Measurements from ENCODE around the gene ADARB2. TPM values are rescaled to one million over a fixed set of nuclear protein-coding genes. Genes with fewer than 3 reads are reported as not detected.

Gene ADARB2
- total and polyA plus RNA-seq, 4 experiments from 2014 or later, result 13.5 to 14.1 TPM; not detected in 2

DNA sequence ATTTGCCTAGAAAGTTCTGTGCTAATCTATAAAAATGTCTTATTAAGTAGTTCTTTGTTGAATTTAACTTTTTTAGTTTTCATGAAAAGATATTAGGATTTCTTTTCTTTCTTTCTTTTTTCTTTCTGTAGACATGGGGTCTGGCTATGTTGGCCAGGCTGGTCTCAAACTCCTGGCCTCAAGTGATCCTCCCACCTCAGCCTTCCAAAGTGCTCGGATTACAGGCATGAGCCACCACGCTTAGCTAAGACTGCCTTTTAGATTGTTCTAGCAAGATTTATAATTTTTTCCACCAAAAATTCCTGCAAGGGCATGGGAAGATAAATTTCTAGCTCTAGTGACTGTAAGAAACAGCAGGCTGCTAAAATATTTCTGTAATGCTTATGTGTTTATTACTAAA lies 540.7 kb downstream of the ADARB2 start:
- CTCF ChIA-PET (ENCODE audit: partially characterized antibody), result no interaction called here
- no peak overlapping the region for H3K4me3 ChIP-seq (ENCODE audit: low read length in 2 of 2)

DNA sequence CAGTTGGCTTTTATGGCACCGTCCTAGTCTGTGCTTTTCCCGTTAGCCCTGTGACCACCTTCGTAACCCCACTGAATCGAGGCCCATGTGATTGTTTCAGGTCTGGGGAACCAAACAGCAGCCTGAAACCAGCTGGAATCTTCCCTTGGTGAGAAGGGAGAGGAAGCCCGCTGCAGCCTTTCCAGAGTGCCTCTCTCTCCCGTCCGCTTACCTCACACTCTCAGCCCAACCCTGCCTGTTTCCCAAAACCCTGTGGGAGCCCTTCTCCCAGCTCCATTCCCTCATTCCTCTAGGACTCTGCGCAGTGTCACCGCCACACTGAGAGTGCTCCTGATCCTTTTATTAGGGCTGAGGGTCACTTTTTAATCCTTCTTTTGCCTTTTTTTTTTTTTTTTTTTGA lies 541.5 kb downstream of the ADARB2 start:
- DNase-seq, result no peak
- H3K27ac Mint-ChIP-seq, result no peak overlapping the region
- no peak overlapping the region for H3K4me3 Mint-ChIP-seq
- no peak overlapping the region for H3K4me3 ChIP-seq (ENCODE audit: low read length in 2 of 2)
- no peaks in the 10 kb centered on the region for H3K27me3 ChIP-seq (ENCODE audit: insufficient read depth, low read length)
- no peaks in the 10 kb centered on the region for H3K9me3 Mint-ChIP-seq
- peaks cover 1 to 2% of the 10 kb centered on the region in 2 donors for H3K27me3 Mint-ChIP-seq
- H3K36me3 ChIP-seq (ENCODE audit: insufficient read depth, low read length), result no peaks in the 10 kb centered on the region
- H3K4me1 ChIP-seq (ENCODE audit: insufficient read depth, low read length), result peaks cover 14% of the 10 kb centered on the region
- intact Hi-C loops (cut with micrococcal nuclease), result no loop called here
- H3K9me3 ChIP-seq (ENCODE audit: control insufficient read depth in 1 of 2, low read length in 2 of 2), result no peaks in the 10 kb centered on the region
- no peaks in the 10 kb centered on the region for H3K36me3 Mint-ChIP-seq
- peaks cover 10 to 26% (median 15%) of the 10 kb centered on the region in 4 donors for H3K4me1 Mint-ChIP-seq
- ChIA-PET CTCF (ENCODE audit: partially characterized antibody) (no interaction called here), POLR2A (ENCODE audit: partially characterized antibody) (no interaction called here)
- no peak overlapping the region for H3K27ac ChIP-seq (ENCODE audit: low read depth, low read length)

More for the DNA sequence above, 540.7 kb downstream of the ADARB2 start:
- no peak overlapping the region for H3K27ac ChIP-seq (ENCODE audit: low read depth, low read length)
- Mint-ChIP-seq H3K27ac (no peak overlapping the region), H3K4me1 (peaks cover 10 to 26% (median 15%) of the 10 kb centered on the region in 4 donors), H3K27me3 (peaks cover 1 to 2% of the 10 kb centered on the region in 2 donors), H3K9me3 (no peaks in the 10 kb centered on the region), H3K36me3 (no peaks in the 10 kb centered on the region), H3K4me3 (no peak overlapping the region)
- no peaks in the 10 kb centered on the region for H3K36me3 ChIP-seq (ENCODE audit: insufficient read depth, low read length)
- no peaks in the 10 kb centered on the region for H3K9me3 ChIP-seq (ENCODE audit: control insufficient read depth in 1 of 2, low read length in 2 of 2)
- intact Hi-C loops (cut with micrococcal nuclease), result no loop called here
- H3K4me1 ChIP-seq (ENCODE audit: insufficient read depth, low read length), result peaks cover 14% of the 10 kb centered on the region
- H3K27me3 ChIP-seq (ENCODE audit: insufficient read depth, low read length), result no peaks in the 10 kb centered on the region
- DNase-seq, result no peak
- POLR2A ChIA-PET (ENCODE audit: partially characterized antibody), result no interaction called here

DNA sequence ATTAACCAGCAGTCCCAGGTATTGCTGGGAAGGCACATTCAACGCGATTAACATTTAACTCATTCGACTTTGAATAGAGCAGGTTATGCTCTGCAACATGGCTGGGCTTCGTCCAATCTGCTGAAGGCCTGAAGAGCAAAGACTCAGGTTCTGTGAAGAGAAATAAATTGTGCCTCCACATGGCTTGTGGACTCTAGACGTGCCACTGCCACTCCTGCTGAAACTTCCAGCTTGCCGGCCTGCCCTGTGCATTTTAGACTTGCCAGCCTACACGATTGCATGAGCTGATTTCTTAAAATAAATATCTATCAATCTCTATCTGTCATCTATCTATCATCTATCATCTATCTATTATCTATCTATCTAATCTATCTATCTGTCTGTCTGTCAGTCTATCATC lies 543.2 kb downstream of the ADARB2 start:
- no peaks in the 10 kb centered on the region for H3K9me3 ChIP-seq (ENCODE audit: control insufficient read depth in 1 of 2, low read length in 2 of 2)
- ChIA-PET CTCF (ENCODE audit: partially characterized antibody) (no interaction called here), POLR2A (ENCODE audit: partially characterized antibody) (no interaction called here)
- no peaks in the 10 kb centered on the region for H3K36me3 ChIP-seq (ENCODE audit: insufficient read depth, low read length)
- H3K36me3 Mint-ChIP-seq, result no peaks in the 10 kb centered on the region
- H3K9me3 Mint-ChIP-seq, result no peaks in the 10 kb centered on the region
- peak overlapping the region in 4 of 8 donors; percentile 33 to 58 (median 35) for H3K4me3 Mint-ChIP-seq
- peaks cover 14% of the 10 kb centered on the region for H3K4me1 ChIP-seq (ENCODE audit: insufficient read depth, low read length)
- no peak for DNase-seq
- H3K4me3 ChIP-seq (ENCODE audit: low read length in 2 of 2), result no peak overlapping the region
- peaks cover 1 to 2% of the 10 kb centered on the region in 2 donors for H3K27me3 Mint-ChIP-seq
- H3K27ac ChIP-seq (ENCODE audit: low read depth, low read length), result no peak overlapping the region
- intact Hi-C loops (cut with micrococcal nuclease), result no loop called here
- peak overlapping the region in 6 of 7 donors; percentile 0 to 80 (median 68) for H3K27ac Mint-ChIP-seq
- peaks cover 10 to 26% (median 15%) of the 10 kb centered on the region in 4 donors for H3K4me1 Mint-ChIP-seq
- no peaks in the 10 kb centered on the region for H3K27me3 ChIP-seq (ENCODE audit: insufficient read depth, low read length)

DNA sequence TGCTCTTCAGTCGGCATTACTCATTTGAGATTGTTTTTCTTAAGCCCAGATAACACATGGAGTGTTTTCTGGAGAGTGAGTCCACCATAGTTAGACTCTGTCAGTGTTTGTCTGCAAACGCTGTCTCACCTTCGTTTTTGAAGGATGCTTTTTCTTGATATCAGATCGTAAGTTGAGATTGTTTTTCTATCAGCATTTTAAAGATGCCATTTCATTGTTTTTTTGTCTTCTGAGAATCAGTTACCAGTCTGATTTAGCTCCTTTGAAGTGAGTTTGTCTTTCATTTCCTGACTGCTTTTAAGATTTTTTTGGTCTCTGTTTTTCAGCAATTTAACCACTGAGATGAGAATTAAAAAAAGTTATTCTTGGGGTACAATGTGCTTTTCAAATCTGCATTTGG lies 543.8 kb downstream of the ADARB2 start:
- Mint-ChIP-seq H3K27ac (peak overlapping the region; percentile 0 to 80 (median 63)), H3K9me3 (no peaks in the 10 kb centered on the region), H3K27me3 (peaks cover under 1 to 2% of the 10 kb centered on the region in 2 donors), H3K4me1 (peaks cover 10 to 26% (median 15%) of the 10 kb centered on the region in 4 donors), H3K4me3 (peak overlapping the region in 4 of 8 donors; percentile 33 to 65 (median 46)), H3K36me3 (no peaks in the 10 kb centered on the region)
- POLR2A ChIA-PET (ENCODE audit: partially characterized antibody), result no interaction called here
- Histone ChIP-seq H3K4me3 (ENCODE audit: low read length in 2 of 2) (no peak overlapping the region), H3K9me3 (ENCODE audit: control insufficient read depth in 1 of 2, low read length in 2 of 2) (no peaks in the 10 kb centered on the region), H3K27me3 (ENCODE audit: insufficient read depth, low read length) (no peaks in the 10 kb centered on the region), H3K4me1 (ENCODE audit: insufficient read depth, low read length) (peaks cover 14% of the 10 kb centered on the region), H3K36me3 (ENCODE audit: insufficient read depth, low read length) (no peaks in the 10 kb centered on the region), H3K27ac (ENCODE audit: low read depth, low read length) (no peak overlapping the region)
- peak in 2 of 5 donors; percentile 0 to 11 for DNase-seq
- intact Hi-C loops (cut with micrococcal nuclease), result no loop called here
- CTCF ChIA-PET (ENCODE audit: partially characterized antibody), result no interaction called here

DNA sequence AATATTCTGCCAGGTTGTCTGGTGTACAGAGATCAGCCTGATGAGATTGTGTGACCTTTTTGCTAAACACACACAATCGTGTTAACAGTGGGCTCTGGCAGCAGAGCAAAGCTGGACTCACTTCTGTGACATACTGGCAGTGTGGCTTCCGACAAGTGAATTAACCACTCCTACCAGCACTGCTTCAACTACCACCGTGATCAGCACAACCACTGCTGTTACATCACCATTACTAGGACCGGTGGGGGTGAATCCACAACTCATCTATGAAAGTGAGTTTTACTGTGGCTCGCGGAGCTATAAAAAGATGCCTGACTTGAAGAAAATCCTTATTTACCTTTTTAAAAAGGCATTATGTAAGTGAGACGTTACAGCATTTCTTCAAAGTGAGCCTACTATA lies 545.6 kb downstream of the ADARB2 start:
- Histone ChIP-seq H3K9me3 (ENCODE audit: control insufficient read depth in 1 of 2, low read length in 2 of 2) (no peaks in the 10 kb centered on the region), H3K27ac (ENCODE audit: low read depth, low read length) (no peak overlapping the region), H3K36me3 (ENCODE audit: insufficient read depth, low read length) (no peaks in the 10 kb centered on the region), H3K4me3 (ENCODE audit: low read length in 2 of 2) (no peak overlapping the region), H3K4me1 (ENCODE audit: insufficient read depth, low read length) (peaks cover 14% of the 10 kb centered on the region), H3K27me3 (ENCODE audit: insufficient read depth, low read length) (no peaks in the 10 kb centered on the region)
- Mint-ChIP-seq H3K9me3 (no peaks in the 10 kb centered on the region), H3K27me3 (peaks cover 0 to 4% of the 10 kb centered on the region in 2 donors), H3K4me3 (no peak overlapping the region), H3K4me1 (peaks cover 10 to 26% (median 15%) of the 10 kb centered on the region in 4 donors), H3K27ac (no peak overlapping the region), H3K36me3 (no peaks in the 10 kb centered on the region)
- no peak for DNase-seq
- POLR2A ChIA-PET (ENCODE audit: partially characterized antibody), result no interaction called here
- intact Hi-C loops (cut with micrococcal nuclease), result no loop called here
- CTCF ChIA-PET (ENCODE audit: partially characterized antibody), result no interaction called here

DNA sequence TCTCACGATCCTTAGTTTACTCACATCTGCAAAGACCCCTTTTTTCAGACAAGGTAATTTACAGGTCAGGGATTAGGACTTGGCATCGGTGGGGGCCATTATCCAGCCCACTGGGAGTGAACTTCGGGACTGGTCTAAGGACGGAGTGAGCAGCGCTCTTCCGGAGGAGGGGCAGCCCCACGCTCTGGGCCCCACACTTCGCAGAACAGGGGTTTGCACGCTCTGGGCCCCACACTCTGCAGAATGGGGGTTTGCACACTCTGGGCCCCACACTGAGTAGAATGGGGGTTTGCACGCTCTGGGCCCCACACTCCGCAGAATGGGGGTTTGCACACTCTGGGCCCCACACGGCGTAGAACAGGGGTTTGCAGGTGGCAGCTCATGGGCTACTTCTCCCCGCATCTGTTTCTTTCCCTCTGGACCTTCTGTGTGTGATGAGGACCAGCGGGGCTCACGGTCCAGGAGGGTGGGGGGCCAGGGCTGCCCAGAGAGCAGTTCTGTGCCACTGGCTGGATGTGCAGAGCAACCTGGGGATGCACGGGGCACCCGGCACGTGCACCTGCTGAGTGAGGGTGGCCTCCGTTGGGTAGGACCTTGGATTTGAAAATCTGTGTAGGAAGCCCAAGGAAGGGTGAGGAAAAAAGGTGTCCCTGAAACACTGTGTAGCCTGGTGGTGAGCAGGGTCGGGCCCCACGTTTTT lies 546.4 kb downstream of the ADARB2 start:
- CTCF ChIA-PET (ENCODE audit: partially characterized antibody), result no interaction called here
- H3K27ac Mint-ChIP-seq, result no peak overlapping the region

DNA sequence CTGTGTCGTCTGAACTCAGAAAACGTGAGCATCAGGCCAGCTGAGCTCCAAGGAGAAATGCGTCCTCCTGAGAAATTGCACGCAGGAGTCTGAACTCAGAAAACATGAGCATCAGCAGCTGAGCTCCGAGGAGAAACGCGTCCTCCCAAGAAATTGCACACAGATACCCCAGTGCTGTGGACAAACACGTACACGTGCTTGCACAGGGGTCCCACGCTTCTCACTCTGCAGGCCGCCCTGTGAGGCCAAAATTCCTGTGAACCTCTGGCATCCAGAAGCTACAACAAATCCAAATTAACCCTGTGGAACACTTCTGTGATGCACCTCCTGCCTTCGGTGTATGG lies 547.3 kb downstream of the ADARB2 start:
- no peak overlapping the region for H3K27ac Mint-ChIP-seq
- no peak overlapping the region for H3K4me3 Mint-ChIP-seq

More for the DNA sequence above, 546.4 kb downstream of the ADARB2 start:
- intact Hi-C loops (cut with micrococcal nuclease), result no loop called here
- Histone ChIP-seq H3K4me3 (ENCODE audit: low read length in 2 of 2) (no peak overlapping the region), H3K36me3 (ENCODE audit: insufficient read depth, low read length) (no peaks in the 10 kb centered on the region), H3K27ac (ENCODE audit: low read depth, low read length) (no peak overlapping the region), H3K4me1 (ENCODE audit: insufficient read depth, low read length) (peaks cover 14% of the 10 kb centered on the region), H3K27me3 (ENCODE audit: insufficient read depth, low read length) (no peaks in the 10 kb centered on the region), H3K9me3 (ENCODE audit: control insufficient read depth in 1 of 2, low read length in 2 of 2) (no peaks in the 10 kb centered on the region)
- Mint-ChIP-seq H3K4me3 (no peak overlapping the region), H3K27me3 (peaks cover 0 to 3% of the 10 kb centered on the region in 2 donors), H3K36me3 (no peaks in the 10 kb centered on the region), H3K4me1 (peaks cover 10 to 26% (median 15%) of the 10 kb centered on the region in 4 donors), H3K9me3 (no peaks in the 10 kb centered on the region)
- no peak for DNase-seq
- POLR2A ChIA-PET (ENCODE audit: partially characterized antibody), result no interaction called here

More for the DNA sequence above, 547.3 kb downstream of the ADARB2 start:
- peaks cover 10 to 26% (median 15%) of the 10 kb centered on the region in 4 donors for H3K4me1 Mint-ChIP-seq
- H3K27me3 Mint-ChIP-seq, result peaks cover 0 to 3% of the 10 kb centered on the region in 2 donors
- no peak for DNase-seq
- ChIA-PET CTCF (ENCODE audit: partially characterized antibody) (no interaction called here), POLR2A (ENCODE audit: partially characterized antibody) (no interaction called here)
- H3K4me1 ChIP-seq (ENCODE audit: insufficient read depth, low read length), result peaks cover 14% of the 10 kb centered on the region
- no peaks in the 10 kb centered on the region for H3K9me3 Mint-ChIP-seq
- no peak overlapping the region for H3K4me3 ChIP-seq (ENCODE audit: low read length in 2 of 2)
- H3K9me3 ChIP-seq (ENCODE audit: control insufficient read depth in 1 of 2, low read length in 2 of 2), result no peaks in the 10 kb centered on the region
- H3K27me3 ChIP-seq (ENCODE audit: insufficient read depth, low read length), result no peaks in the 10 kb centered on the region
- H3K36me3 Mint-ChIP-seq, result no peaks in the 10 kb centered on the region
- intact Hi-C loops (cut with micrococcal nuclease), result no loop called here
- no peak overlapping the region for H3K27ac ChIP-seq (ENCODE audit: low read depth, low read length)
- H3K36me3 ChIP-seq (ENCODE audit: insufficient read depth, low read length), result no peaks in the 10 kb centered on the region
